LNCAP (cell line): Measurements from ENCODE around the gene MGMT.

Experiments
- TF ChIP-seq, protein P1 (sequence below): fragments of 450-650 bp; IDR thresholded peaks from 2 replicates; pipeline ENCODE4 v1.5.1; 2017; ENCODE audit warnings: mild to moderate bottlenecking

Gene MGMT

DNA sequence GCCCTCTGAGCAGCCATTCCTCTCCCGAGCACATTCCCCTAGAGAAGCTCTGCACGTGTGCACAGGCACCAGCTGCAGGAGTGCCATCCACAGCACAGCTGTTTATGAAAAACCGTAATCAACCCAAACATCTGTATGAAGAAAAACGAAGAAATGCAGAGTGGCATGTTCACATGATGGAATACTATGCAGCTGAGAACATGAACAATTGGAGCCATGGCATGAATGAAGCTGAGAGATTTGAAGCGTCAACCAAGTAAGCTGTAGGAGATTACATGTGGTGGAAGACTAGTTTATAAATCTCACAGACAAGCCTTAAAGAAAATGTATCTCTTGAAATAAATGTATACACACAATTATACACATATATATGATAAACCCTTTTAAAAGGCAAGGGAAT lies 320.5 kb downstream of the MGMT start:
- TF ChIP-seq, protein P1, sequence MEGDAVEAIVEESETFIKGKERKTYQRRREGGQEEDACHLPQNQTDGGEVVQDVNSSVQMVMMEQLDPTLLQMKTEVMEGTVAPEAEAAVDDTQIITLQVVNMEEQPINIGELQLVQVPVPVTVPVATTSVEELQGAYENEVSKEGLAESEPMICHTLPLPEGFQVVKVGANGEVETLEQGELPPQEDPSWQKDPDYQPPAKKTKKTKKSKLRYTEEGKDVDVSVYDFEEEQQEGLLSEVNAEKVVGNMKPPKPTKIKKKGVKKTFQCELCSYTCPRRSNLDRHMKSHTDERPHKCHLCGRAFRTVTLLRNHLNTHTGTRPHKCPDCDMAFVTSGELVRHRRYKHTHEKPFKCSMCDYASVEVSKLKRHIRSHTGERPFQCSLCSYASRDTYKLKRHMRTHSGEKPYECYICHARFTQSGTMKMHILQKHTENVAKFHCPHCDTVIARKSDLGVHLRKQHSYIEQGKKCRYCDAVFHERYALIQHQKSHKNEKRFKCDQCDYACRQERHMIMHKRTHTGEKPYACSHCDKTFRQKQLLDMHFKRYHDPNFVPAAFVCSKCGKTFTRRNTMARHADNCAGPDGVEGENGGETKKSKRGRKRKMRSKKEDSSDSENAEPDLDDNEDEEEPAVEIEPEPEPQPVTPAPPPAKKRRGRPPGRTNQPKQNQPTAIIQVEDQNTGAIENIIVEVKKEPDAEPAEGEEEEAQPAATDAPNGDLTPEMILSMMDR = no peak

DNA sequence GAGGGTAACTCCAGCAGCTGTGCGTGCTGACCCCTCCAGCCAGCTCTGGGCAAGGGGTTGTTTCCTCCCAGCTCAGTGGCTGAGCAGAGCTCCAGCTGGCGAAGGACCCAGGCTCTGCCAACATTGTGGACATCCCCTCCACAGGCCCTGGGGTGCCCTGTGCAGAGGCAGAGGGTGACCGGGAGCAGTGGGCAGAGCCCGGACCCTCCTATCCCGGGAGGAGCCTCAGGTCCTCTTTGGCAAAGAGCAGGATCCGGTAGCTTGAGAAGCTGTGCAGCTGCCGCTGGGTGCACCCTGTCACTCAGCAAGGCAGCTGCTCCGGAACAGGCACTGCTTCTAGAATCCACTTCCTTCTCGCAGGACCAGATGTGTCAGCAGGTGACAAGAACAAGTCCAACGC lies 321.2 kb downstream of the MGMT start:
- TF ChIP-seq, protein P1 = no peak

DNA sequence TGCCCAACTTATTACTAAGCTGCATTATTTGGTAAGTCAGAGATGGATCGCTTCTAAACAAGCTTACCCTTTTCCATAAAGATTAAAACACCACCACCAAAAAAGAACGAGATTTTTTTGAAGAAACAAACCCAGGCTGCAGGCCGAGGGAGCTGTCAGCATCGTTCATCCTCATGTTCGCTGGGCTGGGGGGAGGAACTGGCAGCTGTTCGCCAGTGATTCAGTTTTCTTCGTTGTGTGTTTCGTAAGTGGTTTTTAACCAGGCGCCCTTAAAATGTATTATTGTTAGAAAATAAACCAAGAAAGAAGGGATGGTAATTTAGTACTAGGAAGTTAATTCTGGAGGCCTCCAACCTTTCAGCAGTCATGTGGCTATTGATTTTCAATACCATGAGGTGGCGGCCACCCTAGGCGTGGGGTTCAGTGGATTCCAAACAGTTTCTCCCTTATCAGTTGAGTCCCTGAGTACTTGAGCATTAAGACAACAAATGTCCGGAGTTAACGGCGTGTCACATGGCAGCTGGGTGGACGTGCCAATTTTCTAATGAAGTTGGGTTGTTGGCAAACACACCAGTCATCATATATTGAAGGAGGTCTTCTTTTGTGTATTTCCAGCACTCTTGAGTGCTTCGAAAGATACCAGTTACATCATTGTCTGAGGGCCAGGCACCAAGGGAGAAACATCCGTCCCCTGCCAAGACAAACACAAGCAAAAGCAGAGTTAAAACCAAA lies 323.8 kb downstream of the MGMT start:
- TF ChIP-seq, protein P1 = no peak

DNA sequence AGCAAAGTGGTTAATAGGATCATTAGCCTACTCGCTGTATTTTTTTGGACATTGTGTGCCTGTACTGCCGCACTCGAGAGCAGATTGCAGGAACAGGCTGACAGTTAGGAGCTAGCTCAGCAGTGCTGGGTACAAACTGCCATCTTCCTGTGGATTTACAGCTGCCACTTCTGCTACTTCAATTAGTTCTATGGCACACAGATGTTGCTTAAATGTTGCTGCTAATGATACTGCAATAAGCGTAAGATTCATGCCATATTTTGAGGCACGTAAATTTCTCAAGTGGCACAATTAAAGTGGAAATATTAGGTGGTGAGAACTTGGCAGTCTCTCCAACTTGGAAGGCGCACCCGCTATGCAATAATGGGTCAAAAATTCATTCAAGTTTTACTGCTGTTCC lies 325.1 kb downstream of the MGMT start:
- TF ChIP-seq, protein P1 = no peak

DNA sequence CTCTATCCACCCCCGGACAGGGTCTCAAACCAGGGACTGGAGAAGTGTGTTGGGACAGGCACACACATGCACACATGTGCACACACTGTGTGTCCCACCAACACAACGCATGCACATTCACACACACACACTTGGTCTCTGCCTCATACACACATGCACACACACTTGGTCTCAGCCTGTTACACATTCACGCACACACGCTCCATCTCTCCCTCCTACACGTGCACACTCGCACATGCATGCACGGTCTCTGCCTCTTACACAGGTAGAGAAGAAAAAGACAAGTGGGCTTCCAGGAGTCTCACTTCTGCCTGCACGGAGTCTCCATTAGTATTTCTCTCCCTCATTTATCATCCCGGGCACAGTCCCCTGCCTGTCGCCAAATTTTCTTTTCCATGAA lies 325.8 kb downstream of the MGMT start:
- TF ChIP-seq, protein P1 = no peak

DNA sequence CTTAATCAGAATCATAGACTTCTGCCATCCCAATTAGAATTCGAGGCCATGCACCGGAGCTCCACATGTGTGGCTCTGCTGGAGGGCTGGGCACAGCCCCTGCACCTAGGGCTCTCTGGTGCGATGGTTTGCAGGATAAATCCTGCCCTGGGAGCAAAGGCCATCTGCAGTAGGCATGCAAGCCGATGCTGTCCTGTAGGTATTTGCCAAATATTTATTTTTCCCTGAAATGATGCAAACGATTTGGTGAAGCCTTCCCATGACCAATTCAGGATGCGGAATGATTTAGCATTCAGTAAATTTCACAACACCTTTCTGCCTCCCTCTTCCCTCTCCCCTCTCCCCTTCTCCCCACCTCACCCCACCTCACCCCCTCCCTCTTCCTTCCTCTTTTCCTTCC lies 326.4 kb downstream of the MGMT start:
- TF ChIP-seq, protein P1 = no peak

DNA sequence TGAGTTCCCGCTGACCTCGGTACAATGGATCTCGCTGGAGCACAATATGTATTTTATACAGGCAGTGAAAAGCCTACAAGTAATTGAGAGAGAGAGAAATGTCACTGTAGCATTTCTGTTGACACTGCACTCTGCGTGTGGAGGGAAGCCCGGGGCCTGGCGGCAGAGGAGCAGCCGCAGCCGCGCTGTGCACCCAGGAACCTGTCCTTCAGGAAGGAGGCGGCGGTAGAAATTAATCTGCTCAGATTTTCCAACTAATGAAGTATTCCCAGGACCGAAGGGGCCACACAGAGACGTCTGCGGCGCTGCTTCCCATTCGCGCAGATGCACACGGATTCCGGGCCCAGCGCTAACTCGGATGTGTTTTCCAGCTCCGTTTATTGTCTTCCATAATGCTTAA lies 327.0 kb downstream of the MGMT start:
- TF ChIP-seq, protein P1 = no peak
